KOPT-K1 (cell line): ENCODE data around the gene KCNAB3.
A peak's percentile ranks its signal among the peaks of the same experiment; 100 is the strongest.

Source experiments
- H3K27ac ChIP-seq: fragments of 200-600 bp; sonication (generic); 2 replicates; pipeline ENCODE4 v1.5.1; 2016; ENCODE audit warnings: antibody characterized with exemption, mild to moderate bottlenecking, low read depth, low read length; ENCODE audit not compliant: poor library complexity, severe bottlenecking
- H3K36me3 ChIP-seq: fragments of 200-600 bp; sonication (generic); 2 replicates; pipeline ENCODE4 v1.5.1; 2017; ENCODE audit warnings: antibody characterized with exemption, mild to moderate bottlenecking, low read length, moderate library complexity; ENCODE audit not compliant: insufficient read depth
- H3K9me3 ChIP-seq: fragments of 200-600 bp; sonication (generic); 2 replicates; pipeline ENCODE4 v1.5.1; 2017; ENCODE audit warnings: antibody characterized with exemption, low read length, mild to moderate bottlenecking; ENCODE audit not compliant: insufficient read depth, poor library complexity, severe bottlenecking

Gene KCNAB3

DNA sequence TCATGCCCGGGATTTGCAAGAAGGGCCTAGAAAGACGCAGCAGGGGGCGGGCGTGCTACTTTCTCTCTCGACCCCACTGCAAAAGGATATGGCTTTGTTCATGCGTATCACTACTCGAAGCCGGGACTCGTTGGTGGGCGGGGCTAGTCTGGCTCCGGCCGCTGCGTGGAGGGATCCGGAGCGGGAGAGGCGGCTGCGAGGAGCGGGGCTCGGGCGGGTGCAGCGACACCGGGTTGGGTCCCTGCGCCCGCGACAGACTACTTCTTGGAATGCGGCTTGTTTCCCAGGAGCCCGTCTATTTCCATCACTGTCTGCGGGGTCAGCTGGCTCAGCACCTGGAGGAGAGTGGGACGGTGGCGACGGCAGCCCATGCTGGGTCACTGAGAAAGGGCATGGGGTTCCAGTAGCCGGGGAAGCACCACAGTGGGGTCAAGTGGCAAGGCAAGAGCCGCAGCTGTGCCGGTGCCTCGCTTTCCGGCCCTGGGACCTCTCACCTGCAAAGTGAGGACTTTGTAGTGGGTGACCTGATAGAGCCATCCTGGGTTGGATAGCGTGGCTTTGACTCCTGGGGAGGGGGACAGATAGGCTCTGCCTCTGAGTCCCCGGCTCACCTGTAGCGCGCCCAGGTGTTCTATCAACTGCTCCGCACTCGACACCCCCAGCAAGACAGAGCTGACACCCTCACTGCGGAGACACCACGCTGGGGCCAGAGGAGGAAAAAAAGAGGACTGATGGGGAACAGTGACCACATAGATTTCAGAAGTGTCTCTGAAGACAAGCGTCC lies 6.6 kb downstream of the KCNAB3 start:
- H3K27ac ChIP-seq = peak overlapping the region; percentile 68
- no peaks in the 10 kb centered on the region for H3K9me3 ChIP-seq
- H3K36me3 ChIP-seq = no peaks in the 10 kb centered on the region

DNA sequence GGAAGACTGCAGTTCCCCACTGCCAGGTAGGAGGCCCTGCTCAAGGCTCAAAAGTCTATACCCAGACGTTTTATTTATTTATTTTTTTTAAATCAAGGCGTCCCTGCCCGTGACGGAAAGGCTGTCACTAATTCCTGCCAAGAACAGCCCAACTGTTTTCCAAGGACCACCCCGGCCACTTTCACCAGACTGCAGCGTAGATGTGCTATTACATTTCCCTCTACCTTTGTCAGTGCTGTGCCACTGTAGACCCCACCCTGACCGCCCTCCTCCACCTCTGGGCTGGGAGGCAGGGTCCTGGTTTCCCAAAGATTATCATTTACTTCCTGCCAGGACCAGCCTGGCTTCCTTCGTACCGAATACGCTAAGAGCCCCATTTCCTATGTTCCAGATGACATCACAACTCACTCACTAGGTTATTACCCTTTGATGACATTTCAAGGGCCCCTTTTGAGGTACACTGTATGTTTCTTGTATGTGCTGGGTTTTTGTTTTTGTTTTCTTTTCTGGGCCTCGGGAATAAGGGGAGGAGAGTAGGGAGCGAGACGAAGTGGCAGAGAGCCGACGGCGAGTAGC lies 7.3 kb downstream of the KCNAB3 start:
- Histone ChIP-seq H3K27ac (peak overlapping the region; percentile 68), H3K9me3 (no peaks in the 10 kb centered on the region), H3K36me3 (no peaks in the 10 kb centered on the region)

DNA sequence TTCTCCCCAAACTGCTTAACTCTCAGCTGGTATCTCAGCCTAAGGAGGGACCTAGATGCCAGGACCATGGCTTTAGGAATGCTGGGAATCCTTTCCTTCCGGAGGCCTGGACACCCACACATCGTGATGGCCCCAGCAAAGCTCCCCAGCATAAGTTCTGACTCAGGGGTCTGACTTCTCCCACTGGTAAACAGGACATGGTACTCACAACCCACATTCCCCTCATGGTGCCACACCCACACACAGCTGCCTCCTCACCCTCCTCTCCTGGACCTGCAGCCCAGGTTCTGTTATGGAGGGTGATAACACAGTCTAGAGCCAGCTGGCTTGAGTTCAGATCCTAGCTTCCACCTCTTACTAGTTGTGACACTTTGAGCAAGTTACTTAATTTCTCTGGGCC lies 12.8 kb downstream of the KCNAB3 start:
- Histone ChIP-seq H3K36me3 (peaks cover 10% of the 10 kb centered on the region; the same call in 1 of the 2 replicates), H3K27ac (no peak overlapping the region), H3K9me3 (no peaks in the 10 kb centered on the region)

DNA sequence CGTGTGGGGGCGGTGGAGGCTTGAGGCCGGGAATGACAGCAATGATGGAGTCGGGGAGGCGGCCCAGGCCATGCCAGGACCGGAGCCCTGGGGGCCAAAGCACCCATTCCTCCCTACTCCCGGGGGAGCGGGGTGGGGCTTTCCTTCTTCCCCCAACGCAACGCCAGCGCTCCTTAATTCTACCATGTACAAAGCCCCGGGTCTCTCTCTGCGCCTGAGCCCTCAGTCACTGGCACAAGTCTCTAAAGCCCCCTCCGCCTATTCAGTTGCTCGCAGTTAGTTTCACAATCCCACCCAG lies 13.3 kb downstream of the KCNAB3 start:
- Histone ChIP-seq H3K27ac (peak overlapping the region; percentile 57), H3K36me3 (peaks cover 15% of the 10 kb centered on the region; the same call in 1 of the 2 replicates), H3K9me3 (no peaks in the 10 kb centered on the region)

DNA sequence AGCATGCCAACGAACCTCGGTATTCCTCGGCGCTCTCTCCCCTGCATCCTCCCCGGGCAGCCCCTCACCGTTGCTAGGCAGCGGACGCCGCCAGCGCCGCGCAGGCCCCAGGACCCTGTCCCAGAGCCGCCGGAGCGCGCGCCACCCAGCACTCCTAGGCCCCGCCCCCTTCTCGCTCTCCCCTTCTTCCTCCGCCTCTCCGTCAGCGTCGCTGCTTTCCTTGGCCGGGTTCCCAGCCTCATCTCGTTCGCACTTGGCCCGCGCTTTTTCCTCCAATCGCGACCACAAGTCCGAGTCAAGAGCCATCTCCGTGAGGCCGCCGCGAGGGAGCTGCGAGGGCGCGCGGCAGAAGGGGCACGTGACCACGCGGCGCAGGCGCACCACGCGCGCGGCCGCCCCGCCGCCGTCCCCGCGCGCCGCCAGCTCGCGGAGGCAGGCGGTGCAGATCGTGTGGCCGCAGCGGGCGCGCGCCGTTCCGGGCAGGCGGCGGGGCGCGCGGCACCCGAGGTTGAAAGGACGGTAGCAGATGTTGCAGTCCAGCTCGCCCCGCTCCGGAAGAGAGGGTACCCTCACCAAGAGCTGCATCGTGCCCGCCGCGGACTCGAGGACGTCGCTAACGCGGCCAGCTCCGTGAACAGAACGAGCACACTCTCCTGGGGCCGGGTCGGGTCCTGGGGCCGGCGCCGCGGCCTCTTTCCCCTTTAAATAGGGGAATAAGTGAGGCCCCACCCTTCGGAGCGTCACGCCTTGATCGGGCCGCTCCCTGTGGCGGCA lies 13.9 kb downstream of the KCNAB3 start, which contains the start of gene RNF227:
TSS of gene RNF227 (minus strand) at position 679 of the 774 bp plus-strand sequence. CDS start at position 585, 94 bp downstream.
- peak within 1 kb of the TSS; percentile 57 for H3K27ac ChIP-seq
- H3K36me3 ChIP-seq = peaks cover 20% of the 10 kb centered on the region
- no peaks in the 10 kb centered on the region for H3K9me3 ChIP-seq

DNA sequence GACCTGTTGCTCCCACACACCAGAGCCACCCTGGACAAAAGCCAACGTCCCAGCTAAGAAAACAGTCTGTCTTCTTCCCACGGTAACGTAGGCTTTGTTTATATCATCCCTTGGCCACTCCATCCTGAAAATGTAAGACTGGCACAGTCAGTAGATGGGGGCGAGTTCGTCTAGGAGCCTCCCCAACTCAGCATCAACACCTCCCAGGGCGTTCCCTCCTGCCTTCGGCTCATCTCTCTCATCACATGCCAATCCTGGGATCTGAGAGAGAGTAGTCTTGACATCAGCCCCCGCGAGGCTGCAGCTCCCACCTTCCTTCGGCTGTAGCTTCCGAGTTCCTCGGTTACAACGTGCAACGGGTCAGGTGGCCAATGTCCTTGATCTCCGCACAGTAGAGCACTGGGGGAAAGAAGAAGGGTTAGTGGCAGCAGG lies 14.5 kb downstream of the KCNAB3 start:
- Histone ChIP-seq H3K9me3 (no peaks in the 10 kb centered on the region), H3K36me3 (peaks cover 26% of the 10 kb centered on the region), H3K27ac (peak overlapping the region; percentile 57)

DNA sequence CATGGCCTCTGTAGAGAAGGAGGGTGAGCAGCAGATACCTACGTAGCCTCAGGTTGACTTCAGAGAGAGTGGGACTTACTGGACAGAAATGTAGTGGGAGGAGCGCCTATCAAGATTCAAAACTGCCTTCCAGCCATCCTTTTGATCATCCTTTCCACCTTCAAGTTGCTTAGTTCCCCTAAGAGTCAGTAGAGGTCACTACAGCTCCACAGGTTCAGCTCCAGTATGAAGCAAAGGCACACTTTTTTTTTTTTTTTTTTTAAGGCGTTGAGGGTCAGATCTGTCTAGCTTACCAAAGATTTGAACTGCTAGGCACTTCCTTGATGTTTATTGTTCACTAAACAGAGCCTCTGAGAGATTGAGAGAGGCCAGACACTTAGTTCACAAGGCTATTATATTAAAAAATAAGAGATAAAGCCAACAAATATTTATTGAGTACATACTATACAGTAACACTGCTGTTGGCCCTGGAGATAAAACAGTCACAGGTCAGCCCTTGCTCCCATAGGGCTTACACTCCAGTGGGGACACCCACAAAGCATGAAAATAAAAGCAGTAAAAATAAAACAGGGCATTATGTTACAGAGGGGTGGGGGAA lies 16.6 kb downstream of the KCNAB3 start:
- H3K27ac ChIP-seq = no peak overlapping the region
- H3K9me3 ChIP-seq = no peaks in the 10 kb centered on the region

DNA sequence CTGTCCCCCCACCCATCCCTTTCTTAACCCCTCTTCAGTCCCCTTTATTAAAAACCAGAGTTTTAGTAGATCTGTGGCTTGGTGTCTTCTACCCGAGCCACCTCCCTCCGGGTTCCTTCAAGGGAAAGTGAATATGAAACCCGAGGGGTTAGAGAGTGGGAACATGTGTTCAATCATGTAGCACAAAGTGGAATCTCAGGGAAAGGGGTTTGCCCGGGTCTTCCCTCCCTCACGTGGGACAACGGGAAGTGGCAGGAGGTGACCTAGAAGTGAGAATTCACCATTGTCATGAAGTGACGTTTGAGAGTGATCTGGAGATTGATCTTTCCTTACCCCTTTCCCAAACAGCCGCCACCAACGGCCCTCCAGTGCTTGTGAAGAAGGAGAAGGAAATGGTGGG lies 18.5 kb downstream of the KCNAB3 start:
- no peak overlapping the region for H3K27ac ChIP-seq
- H3K36me3 ChIP-seq = peaks cover 67% of the 10 kb centered on the region
- H3K9me3 ChIP-seq = no peaks in the 10 kb centered on the region

More for the DNA sequence above, 16.6 kb downstream of the KCNAB3 start:
- peaks cover 48% of the 10 kb centered on the region for H3K36me3 ChIP-seq

DNA sequence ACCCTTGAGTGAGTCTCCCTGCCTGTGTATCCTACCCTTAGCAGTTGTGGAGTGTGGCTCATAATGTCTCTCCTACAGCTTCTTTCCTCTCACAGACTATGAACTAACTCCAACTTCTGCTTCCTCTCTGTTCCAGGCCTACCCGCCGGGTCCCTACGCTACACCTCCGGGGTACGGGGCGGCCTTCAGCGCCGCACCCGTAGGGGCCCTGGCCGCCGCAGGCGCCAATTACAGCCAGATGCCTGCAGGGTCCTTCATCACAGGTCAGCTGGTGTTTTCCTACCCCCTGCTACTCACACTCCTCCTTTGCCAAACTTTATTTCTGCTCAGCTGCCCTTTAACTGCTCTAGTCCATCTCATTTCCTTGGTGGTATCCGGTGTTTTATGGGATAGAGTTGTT lies 18.9 kb downstream of the KCNAB3 start:
- H3K9me3 ChIP-seq = no peaks in the 10 kb centered on the region
- no peak overlapping the region for H3K27ac ChIP-seq

DNA sequence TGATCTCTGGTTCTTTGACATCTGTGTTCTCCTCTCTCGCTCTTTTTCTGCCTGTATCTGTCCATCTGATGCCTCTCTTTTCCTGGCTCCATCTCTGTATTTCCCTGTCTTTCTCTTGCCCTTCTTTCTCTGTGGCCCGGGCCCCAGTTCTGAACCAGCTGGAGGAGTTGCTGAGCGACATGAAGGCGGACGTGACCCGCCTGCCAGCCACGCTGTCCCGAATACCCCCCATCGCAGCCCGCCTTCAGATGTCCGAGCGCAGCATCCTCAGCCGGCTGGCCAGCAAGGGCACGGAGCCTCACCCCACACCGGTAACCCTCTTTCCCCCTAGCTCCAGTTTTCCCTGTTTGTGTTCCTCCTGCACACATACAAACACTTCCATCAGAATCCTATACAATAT lies 19.4 kb downstream of the KCNAB3 start:
- no peaks in the 10 kb centered on the region for H3K9me3 ChIP-seq
- H3K36me3 ChIP-seq = peaks cover 75% of the 10 kb centered on the region
- H3K27ac ChIP-seq = no peak overlapping the region

More for the DNA sequence above, 18.9 kb downstream of the KCNAB3 start:
- peaks cover 71% of the 10 kb centered on the region for H3K36me3 ChIP-seq

DNA sequence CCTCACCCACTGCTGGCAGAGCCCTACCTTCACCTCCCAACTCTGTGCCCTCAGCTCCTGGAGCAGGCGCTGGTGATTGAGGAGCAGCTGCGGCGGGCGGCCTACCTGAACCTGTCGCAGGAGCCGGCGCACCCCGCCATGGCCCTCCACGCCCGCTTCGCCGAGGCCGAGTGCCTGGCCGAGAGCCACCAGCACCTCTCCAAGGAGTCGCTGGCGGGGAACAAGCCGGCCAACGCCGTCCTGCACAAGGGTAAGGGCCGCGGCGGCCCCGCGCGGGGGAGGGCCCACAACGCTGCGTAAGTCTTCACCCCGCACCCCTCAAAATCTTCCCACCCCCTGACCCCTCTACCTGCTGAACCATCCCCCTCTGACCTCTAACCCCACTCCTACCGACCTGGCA lies 20.6 kb downstream of the KCNAB3 start:
- H3K9me3 ChIP-seq = no peaks in the 10 kb centered on the region
- H3K27ac ChIP-seq = no peak overlapping the region
- peaks cover 87% of the 10 kb centered on the region for H3K36me3 ChIP-seq

DNA sequence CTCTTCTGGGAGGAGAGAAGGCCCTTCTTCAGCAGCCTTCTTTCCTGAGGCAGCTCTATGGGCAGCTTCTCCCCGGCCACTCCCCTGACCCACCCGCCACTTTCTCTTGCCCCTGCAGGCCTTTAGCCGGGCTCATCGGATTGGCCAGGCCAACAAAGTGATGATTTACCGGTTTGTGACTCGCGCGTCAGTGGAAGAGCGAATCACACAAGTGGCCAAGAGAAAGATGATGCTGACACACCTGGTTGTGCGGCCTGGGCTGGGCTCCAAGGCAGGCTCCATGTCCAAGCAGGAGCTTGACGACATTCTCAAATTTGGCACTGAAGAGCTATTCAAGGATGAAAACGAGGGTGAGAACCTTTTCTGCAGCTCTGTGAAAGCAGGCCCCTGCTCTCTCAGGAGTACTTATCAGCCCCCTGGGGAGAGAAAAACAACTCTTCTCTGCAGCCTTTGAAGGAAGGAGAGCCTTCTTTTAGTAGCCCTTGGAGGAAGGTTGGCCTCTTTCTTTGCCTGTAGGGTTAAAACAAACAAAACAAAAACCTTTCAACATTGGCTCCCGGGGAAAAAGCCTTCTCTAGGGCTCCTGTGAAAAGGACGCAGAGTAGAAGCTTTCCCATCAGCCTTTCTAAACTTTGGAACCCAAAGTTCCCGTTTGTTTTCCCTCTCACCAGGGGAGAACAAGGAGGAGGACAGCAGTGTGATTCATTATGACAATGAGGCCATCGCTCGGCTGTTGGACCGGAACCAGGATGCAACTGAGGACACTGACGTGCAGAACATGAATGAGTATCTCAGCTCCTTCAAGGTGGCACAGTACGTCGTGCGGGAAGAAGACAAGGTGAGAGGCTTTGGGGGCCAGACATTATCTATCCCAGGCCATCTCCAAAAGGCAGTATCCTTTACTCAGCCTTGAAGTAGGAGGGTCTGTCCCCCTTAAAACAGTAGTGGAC lies 26.2 kb downstream of the KCNAB3 start:
- H3K9me3 ChIP-seq = no peaks in the 10 kb centered on the region
- no peak overlapping the region for H3K27ac ChIP-seq
- peaks cover 100% of the 10 kb centered on the region for H3K36me3 ChIP-seq

DNA sequence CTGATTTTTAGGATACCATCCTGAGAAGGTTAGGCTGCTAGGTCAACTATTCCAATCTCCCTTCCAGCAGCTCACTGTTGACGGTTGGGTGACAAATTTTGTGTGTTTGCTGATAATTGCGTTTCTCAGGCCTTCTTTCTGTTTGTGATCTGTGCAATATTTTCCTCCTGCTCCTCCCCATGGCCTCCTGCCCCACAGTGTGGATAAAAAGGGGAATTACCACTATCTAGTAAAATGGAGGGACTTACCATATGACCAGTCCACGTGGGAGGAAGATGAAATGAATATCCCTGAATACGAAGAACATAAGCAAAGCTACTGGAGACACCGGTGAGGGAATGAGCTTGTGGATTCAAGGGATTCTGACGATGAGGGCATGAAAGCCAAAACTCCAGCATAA lies 31.9 kb downstream of the KCNAB3 start:
- Histone ChIP-seq H3K27ac (no peak overlapping the region), H3K36me3 (peaks cover 96% of the 10 kb centered on the region), H3K9me3 (no peaks in the 10 kb centered on the region)

DNA sequence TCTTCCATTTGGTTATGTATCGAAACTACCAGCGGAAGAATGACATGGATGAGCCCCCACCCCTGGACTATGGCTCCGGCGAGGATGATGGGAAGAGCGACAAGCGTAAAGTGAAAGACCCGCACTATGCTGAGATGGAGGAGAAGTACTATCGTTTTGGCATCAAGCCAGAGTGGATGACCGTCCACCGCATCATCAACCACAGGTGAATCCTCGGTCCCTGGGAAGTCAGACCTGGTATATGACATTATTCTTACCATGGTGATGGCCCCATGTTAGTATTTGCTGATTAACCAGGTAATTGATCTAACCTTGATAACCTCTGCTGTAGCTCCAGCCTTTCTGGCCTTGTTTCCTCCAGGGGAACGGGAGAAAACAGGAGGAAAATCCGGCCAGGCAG lies 32.6 kb downstream of the KCNAB3 start:
- Histone ChIP-seq H3K36me3 (peaks cover 93% of the 10 kb centered on the region), H3K27ac (no peak overlapping the region), H3K9me3 (no peaks in the 10 kb centered on the region)
